ENCODE data around the gene PLEKHN1. TPM values are rescaled to one million over a fixed set of nuclear protein-coding genes. Genes with fewer than 3 reads are reported as not detected.

The PLEKHN1 gene
- total RNA-seq, 2 donors from 2014 or later: not detected

DNA sequence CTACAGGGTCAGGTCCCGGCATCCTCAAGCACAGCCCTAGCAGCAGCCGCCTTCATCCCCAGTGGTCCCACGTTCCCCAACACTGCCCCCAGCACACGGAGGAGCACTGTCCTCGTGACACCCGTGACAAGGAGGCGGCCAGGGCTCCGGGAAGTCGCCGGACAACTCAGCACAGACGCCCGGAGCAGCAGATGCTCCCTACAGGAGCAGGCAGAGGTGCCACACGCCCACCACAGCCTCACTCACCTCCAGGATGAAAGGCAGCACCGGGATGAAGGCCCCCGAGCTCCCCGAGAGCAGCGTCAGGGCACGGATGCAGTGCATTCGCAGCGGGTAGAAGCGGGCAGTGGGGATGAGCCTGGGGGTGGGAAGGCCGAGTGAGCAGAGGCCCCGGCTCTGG is 15.4 kb upstream of the PLEKHN1 start:
- no peak for TF ChIP-seq POLR2A (IDR thresholded peaks at IDR 0.05)
- TF ChIP-seq, protein P1, sequence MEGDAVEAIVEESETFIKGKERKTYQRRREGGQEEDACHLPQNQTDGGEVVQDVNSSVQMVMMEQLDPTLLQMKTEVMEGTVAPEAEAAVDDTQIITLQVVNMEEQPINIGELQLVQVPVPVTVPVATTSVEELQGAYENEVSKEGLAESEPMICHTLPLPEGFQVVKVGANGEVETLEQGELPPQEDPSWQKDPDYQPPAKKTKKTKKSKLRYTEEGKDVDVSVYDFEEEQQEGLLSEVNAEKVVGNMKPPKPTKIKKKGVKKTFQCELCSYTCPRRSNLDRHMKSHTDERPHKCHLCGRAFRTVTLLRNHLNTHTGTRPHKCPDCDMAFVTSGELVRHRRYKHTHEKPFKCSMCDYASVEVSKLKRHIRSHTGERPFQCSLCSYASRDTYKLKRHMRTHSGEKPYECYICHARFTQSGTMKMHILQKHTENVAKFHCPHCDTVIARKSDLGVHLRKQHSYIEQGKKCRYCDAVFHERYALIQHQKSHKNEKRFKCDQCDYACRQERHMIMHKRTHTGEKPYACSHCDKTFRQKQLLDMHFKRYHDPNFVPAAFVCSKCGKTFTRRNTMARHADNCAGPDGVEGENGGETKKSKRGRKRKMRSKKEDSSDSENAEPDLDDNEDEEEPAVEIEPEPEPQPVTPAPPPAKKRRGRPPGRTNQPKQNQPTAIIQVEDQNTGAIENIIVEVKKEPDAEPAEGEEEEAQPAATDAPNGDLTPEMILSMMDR (IDR thresholded peaks at IDR 0.05): no peak
- Histone ChIP-seq H3K27ac (no peak overlapping the region), H3K36me3 (replicated peaks in 1 of 2; ENCODE audit: insufficient read depth in 1 of 2, low read depth in 2 of 2) (peaks cover 19 to 50% of the 10 kb centered on the region in 2 donors), H3K9me3 (no peaks in the 10 kb centered on the region), H3K4me3 (no peak overlapping the region), H3K27me3 (no peaks in the 10 kb centered on the region), H3K4me1 (no peaks in the 10 kb centered on the region)
- WGBS, 2 donors: 73 to 94% methylated on average over 4 to 20 of the region's 23 CpGs
- ATAC-seq: no peak
- DNase-seq: no peak
- intact Hi-C loops (cut with DNase I): no loop called here

DNA sequence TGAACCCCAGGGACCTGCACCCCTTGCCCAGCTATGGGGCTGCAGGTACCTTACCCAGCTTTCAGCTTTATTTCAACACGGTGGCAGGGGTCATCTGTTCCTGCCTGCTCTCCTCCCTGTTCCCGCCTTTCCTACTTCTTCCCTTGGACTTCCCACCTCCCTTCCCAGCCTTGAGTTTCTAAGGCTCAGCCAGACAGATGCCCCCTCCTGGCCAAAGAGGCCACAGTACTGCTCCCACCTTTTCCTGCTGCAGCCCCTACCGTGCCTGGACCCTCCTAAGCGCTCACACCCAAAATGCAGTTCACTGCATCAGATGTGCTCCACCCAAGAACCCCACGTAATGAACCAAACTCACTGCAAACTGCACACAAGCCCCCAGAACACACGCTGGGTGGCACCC is 14.9 kb upstream of the PLEKHN1 start:
- peaks cover 19 to 51% of the 10 kb centered on the region in 2 donors for H3K36me3 ChIP-seq (replicated peaks in 1 of 2; ENCODE audit: insufficient read depth in 1 of 2, low read depth in 2 of 2)
- ATAC-seq: no peak

DNA sequence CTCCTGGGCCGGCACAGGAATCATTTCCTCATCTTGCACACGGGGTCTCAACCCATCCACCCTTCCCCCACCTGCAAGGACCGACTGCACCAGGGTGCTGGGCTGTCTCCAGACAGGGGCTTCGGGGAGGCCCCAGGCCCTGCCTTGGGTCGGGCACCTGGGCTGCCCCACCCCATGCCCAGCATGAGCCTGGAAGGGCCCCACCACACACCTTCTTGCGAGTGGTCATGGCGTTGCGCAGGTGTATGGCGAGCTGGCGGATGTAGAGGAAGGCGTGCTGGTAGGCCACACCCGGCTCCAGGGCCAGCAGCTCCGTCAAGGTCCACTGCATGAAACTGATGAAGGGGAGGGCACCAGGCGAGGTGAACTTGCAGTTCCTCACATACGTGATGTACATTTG is 14.1 kb upstream of the PLEKHN1 start:
- peaks cover 19 to 49% of the 10 kb centered on the region in 2 donors for H3K36me3 ChIP-seq (replicated peaks in 1 of 2; ENCODE audit: insufficient read depth in 1 of 2, low read depth in 2 of 2)
- no peak for TF ChIP-seq POLR2A (IDR thresholded peaks at IDR 0.05)
- TF ChIP-seq, protein P1 (IDR thresholded peaks at IDR 0.05): no peak

More for the DNA sequence above, 14.9 kb upstream of the PLEKHN1 start:
- H3K27me3 ChIP-seq: no peaks in the 10 kb centered on the region
- no peak overlapping the region for H3K4me3 ChIP-seq
- WGBS, 2 donors: 77 to 87% methylated on average over 5 to 6 of the region's 6 CpGs
- TF ChIP-seq, protein P1 (IDR thresholded peaks at IDR 0.05): peak in 2 of 7 experiments; percentile 7 to 13
- no peak for TF ChIP-seq POLR2A (IDR thresholded peaks at IDR 0.05)
- no peak overlapping the region for H3K27ac ChIP-seq
- intact Hi-C loops (cut with DNase I): no loop called here
- no peak for DNase-seq
- H3K9me3 ChIP-seq: no peaks in the 10 kb centered on the region
- H3K4me1 ChIP-seq: no peaks in the 10 kb centered on the region

DNA sequence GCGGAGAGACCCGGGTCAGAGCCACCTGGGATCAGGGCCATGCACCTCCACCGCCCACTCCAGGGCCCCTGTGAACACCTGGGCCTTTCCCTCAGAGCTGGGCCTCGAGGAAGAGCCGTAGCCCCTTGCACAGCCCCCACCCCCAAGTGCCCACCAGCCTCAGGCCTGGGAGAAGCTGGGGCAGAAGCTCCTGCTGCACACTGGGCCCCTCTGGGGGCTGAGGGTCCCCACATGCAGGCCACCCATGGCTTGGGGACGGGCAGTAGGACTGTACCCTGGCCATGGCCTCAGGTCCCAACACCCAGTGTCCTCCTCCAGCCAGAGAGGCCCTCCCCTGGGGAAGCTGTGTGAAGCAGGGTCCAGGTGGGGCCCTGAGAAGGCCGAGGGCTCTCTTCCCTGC is 13.7 kb upstream of the PLEKHN1 start:
- Histone ChIP-seq H3K4me1 (peaks cover 8% of the 10 kb centered on the region), H3K36me3 (replicated peaks in 1 of 2; ENCODE audit: insufficient read depth in 1 of 2, low read depth in 2 of 2) (peaks cover 17 to 49% of the 10 kb centered on the region in 2 donors), H3K27ac (no peak overlapping the region), H3K9me3 (no peaks in the 10 kb centered on the region), H3K27me3 (no peaks in the 10 kb centered on the region), H3K4me3 (no peak overlapping the region)
- TF ChIP-seq, protein P1 (IDR thresholded peaks at IDR 0.05): no peak
- no peak for TF ChIP-seq POLR2A (IDR thresholded peaks at IDR 0.05)
- no peak for DNase-seq
- WGBS, 2 donors: 83 to 92% methylated on average over 3 to 6 of the region's 7 CpGs
- intact Hi-C loops (cut with DNase I): no loop called here
- ATAC-seq: no peak

More for the DNA sequence above, 14.1 kb upstream of the PLEKHN1 start:
- WGBS, 2 donors: 91 to 97% methylated on average over 5 to 15 of the region's 15 CpGs
- intact Hi-C loops (cut with DNase I): no loop called here
- no peaks in the 10 kb centered on the region for H3K9me3 ChIP-seq
- DNase-seq (no peak), ATAC-seq (no peak)
- H3K27me3 ChIP-seq: no peaks in the 10 kb centered on the region
- H3K4me3 ChIP-seq: no peak overlapping the region
- H3K4me1 ChIP-seq: peaks cover 4% of the 10 kb centered on the region
- H3K27ac ChIP-seq: no peak overlapping the region
